Stimulated activated CD8-positive, alpha-beta memory T cell treated with anti-CD3 and anti-CD28 coated beads, Interleukin-15, amount 100 ng/mL, for 48 hours (primary cell): ENCODE results near the gene SCRN1.

ENCODE experiments used
- DNase-seq, 2 donors: peaks; one replicate each; pipeline ENCODE4 v3.0.0-alpha.2; 2020; ENCODE audit warnings: low read depth in 2 of 2

The SCRN1 gene, protein sequence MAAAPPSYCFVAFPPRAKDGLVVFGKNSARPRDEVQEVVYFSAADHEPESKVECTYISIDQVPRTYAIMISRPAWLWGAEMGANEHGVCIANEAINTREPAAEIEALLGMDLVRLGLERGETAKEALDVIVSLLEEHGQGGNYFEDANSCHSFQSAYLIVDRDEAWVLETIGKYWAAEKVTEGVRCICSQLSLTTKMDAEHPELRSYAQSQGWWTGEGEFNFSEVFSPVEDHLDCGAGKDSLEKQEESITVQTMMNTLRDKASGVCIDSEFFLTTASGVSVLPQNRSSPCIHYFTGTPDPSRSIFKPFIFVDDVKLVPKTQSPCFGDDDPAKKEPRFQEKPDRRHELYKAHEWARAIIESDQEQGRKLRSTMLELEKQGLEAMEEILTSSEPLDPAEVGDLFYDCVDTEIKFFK

GRCh38 chr7:29989257-29989995 lies at the start of gene SCRN1:
TSS of gene SCRN1 (minus strand) at chr7:29989801. CDS start at chr7:29969067, 20,734 bp downstream.
- DNase-seq = no peak

DNA sequence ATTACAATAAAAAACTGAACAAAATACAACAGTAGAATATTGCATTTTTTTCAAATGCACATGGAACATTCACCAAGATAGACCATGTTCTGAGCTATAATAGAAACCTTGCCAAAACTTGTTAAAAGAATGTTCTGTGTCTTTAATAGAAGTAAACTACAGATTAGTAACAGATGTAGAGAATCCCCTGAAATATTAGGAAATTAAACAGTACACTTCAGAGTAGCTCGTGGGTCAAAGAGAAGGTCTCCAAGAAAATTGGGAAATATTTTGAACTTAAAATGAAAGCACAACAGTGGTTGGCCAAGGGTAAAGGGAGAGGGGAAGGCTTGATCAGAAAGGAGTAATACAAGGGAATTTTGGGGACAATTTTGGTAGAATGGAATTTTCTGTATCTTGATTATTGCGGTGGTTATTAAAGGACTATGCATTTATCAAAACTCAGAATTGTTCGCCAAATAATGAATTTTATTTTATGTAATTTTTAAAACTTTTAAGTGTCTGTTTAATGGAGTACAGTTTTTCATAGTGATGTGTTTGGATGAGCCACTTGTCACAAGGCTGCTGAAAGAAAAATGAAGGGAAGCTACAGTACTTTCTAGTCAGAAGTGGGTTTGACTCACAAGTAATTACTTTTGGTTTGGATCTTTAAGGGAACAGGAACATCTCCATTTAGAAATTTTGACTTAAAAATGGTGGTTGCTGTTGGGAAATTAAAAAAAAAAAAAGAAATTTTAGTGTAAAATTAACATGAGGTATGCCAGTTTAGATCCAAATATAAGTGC lies 48.8 kb upstream of the SCRN1 start:
- DNase-seq = no peak

- no peak for DNase-seq
Observed at GRCh38 chr7:30036220-30036619, 46.6 kb upstream of the SCRN1 start.

- DNase-seq = no peak
Observed at GRCh38 chr7:30034501-30034900, 44.9 kb upstream of the SCRN1 start.

DNA sequence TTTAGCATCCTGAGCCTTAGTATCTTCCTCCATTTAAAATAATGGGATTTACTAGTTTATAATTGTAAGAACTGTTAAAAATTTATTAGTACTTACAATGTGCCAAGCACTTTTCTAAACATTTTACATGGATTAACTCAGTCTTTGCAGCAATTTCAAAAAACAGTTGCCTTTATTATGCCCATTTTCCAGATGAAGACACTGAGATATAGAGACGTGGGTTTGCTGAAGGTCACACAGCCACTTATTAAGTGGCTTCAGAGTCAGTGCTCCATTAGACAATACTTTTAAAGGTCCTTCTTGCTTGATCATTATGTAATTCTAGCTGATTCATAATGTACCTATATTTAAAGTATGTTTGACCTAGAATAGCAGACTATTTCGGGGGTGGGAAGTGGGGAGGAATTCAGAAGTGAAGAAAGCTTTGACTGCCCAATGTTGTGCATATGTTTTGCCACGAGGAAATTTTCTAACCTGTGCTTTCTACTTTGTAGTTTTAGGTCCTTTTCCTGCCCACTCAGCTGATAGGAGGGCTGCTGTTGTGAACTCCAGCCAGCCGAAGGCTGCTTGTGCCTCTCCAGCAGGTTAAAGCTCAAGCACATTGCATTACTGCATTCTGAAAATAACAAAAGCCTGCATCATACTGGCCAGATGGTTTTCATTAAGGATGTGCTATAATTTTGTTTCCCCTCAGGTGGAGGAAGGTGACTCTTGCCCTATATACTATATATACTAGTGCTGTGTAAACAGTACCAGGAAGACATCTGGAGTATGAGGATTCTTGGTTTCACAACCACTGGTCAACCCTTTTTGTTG lies 42.9 kb upstream of the SCRN1 start:
- no peak for DNase-seq

DNA sequence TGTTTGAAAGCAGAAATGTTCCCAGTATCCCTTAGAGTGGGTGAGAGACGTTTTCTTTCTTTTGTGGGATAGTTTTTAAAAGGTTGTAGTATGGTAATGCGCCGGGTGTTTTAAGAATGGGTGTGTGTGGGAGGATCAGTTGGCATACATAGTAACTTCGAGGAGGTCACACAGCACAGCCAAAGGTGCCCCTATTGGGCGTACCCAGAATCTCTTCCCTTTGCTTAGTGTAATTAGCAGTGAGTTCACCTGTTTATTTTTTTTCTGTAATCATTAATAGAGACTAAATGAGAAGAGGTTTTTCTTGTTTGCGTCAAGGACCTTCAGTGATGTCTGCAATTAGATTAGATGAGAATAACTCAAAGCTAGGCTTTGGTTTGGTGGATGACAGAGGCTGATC lies 40.1 kb upstream of the SCRN1 start:
- no peak for DNase-seq

- DNase-seq = no peak
Observed at GRCh38 chr7:30028749-30029635, 39.4 kb upstream of the SCRN1 start.

DNA sequence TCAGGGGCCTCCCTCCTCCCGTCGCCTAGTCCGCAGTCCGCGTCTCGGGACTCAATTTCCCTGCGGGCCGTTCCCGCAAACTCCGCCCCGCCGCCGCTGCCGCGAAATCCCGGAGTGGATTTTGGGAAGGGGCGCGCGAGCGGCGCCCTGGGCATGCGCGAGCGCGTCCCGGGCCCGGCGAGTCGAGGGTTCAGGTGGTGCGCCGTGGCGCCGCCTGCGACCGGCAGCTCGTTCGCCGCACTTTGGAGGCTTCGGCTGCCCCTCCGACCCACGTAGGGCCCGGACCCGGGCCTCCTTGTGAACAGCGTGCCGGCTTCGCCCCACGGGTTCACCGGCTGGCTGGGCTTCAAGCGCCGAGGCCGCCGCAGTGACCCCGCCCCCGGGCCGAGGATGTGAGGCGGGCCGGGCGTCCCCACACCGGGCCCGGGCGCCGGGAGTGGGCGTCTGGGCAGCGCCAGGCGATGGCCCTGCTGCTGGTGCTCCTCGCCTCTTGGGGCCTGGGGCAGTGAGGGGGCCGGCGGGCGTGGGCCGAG lies 38.7 kb upstream of the SCRN1 start, which contains the start of gene PLEKHA8:
Gene PLEKHA8, plus strand, starts transcription at position 197 of the 533 bp plus-strand sequence. CDS start 351 bp downstream, outside the sequence.
- peak; percentile 84 to 85 for DNase-seq

- no peak for DNase-seq
Observed at GRCh38 chr7:30027740-30028215, 38.2 kb upstream of the SCRN1 start.

- DNase-seq = no peak
Observed at GRCh38 chr7:30027065-30027456, 37.5 kb upstream of the SCRN1 start.

DNA sequence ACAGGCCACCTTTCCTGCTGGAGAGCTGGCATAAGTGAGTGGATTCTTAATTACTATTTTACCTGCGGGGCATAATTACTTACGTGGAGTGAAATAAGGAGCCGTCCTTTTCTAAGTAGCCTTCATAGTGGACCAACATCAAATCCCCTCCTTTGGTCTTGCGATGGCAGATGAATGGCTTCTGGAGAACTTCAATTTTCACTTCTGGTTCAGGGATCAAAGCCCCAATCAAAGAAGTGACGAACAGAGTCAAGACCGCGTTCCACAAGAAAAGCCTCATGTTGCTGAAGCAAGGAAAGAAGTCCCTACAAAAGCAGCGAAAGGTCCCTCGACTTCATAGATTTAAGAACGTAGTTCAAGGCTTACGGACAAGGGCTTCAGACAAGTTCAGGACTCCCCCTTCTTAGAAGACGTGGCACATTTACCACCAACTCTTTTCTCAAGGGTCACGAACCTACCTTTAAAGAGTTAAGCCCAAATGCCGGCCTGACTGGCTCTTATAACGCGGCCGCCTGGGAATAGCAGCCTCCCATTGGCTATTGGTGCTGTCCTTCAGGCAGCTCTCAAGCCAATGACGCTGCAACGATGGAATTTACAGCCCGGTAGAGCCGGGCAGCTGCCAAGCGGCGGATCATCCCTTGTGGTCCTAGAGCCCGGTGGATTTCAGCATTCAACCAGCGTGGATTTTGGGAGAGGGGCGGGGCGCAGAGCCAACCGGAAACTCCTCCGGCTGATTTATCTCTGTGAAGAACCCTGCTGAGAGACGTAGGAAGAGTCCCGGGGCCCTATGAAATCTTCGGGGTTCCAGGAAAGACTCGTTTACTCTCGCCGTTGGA lies 36.8 kb upstream of the SCRN1 start, which contains the start of gene FKBP14:
Gene FKBP14, minus strand, starts transcription at position 474 of the 836 bp plus-strand sequence. Its CDS starts 194 bp downstream, at position 280.
- DNase-seq = peak; percentile 87 to 88

- DNase-seq = no peak
Observed at GRCh38 chr7:30023524-30023923, 33.9 kb upstream of the SCRN1 start.

- no peak for DNase-seq
Observed at GRCh38 chr7:30022991-30023390, 33.4 kb upstream of the SCRN1 start.

DNA sequence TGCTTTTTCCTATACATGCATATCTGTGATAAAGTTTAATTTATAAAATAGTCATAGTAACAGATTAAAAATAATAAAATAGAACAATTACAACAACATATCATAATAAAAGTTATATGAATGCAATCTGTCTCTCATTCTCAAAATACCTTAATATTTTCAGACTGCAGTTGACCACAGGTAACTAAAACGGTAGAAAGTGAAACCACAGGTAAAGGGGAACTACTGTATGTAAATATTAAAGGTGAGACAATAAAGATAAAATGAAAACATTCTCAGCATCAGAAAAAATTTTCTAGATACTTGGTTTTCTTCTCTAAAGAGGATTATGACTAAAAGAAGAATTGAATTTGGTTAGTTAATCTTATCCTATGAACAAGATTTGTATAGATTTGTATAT lies 30.9 kb upstream of the SCRN1 start:
- no peak for DNase-seq

DNA sequence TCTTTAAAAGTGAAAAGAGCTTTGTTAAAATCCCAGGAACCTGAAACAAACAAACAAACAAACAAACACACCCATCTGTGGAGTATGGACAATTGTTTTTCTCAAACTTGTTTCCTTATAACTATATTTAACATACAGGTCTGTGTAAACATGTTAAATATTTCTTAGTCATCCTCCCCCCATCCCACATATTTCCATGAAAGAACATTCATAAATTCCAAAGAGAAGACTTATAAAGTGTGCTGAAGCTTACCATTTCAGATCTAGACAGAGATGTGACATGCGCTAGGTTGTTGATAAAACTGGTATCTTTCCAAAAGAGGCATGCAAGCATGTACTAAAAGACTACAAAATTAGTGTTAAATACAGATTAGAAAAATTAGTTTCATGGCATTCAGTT lies 30.4 kb upstream of the SCRN1 start:
- no peak for DNase-seq

GRCh38 chr7:30019387-30019786 lies 29.8 kb upstream of the SCRN1 start:
- DNase-seq = no peak

DNA sequence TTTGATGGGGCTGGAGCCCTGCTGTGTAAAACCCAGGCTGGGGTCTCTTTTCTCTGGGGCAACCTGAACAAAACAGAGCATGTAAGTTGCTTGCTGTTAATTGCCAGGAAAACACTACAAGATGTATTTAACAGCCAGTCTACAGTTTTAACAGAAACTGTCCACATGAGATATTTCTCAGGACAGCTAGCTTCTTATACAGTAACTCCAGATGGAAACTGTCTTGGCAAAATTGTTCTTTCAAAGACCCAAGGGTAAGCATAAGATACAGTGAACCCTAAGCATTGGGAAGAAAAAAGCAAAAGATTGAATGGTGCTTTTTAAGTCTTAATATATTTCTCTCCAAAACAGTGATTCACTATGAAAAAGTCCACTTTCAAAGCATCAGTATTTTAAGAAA lies 28.9 kb upstream of the SCRN1 start:
- DNase-seq = no peak

GRCh38 chr7:30012757-30013156 lies 23.2 kb upstream of the SCRN1 start:
- DNase-seq = no peak

DNA sequence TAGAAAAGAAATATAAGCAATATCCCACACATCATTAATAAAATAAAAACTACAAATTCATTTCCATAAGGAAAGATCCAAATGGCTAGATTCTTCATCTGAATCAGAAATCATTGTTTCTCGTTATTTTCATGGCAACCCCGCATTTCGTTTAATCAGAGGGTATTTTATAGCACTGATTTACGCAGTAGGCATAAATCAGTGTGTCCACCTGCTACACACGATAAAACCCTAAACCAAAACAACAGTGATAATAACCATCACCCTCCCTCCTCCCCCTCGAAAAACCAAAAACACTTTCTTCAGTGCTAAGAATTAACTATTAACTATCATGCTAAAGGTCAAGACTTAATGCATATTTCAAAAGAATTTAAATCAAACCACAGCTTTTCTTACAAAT lies 20.4 kb upstream of the SCRN1 start:
- no peak for DNase-seq
